RWPE1 (cell line): ENCODE measurements around the gene SGCA.

Experiments used
- CTCF ChIA-PET: fragments of 350-600 bp; sonication (Branson Sonifier 250); formaldehyde crosslinking; extraction: SDS; loops from one replicate; lab custom pipeline; 2021; lab: Yijun Ruan, JAX
- POLR2A ChIA-PET: fragments of 400-600 bp; formaldehyde crosslinking; extraction: SDS; loops from one replicate; lab custom pipeline; 2020; ENCODE audit warnings: antibody characterized with exemption; ENCODE audit not compliant: low non-redundant PET; lab: Yijun Ruan, JAX
- DNase-seq: peaks from one replicate; pipeline ENCODE4 v3.0.0; 2012; ENCODE audit warnings: low spot score
- H3K27ac ChIP-seq: fragments of 450-650 bp; 2 replicates; pipeline ENCODE4 v1.5.1; 2017
- CTCF ChIP-seq: fragments of 450-650 bp; conservative IDR thresholded peaks from 2 replicates; pipeline ENCODE4 v1.5.1; 2017; ENCODE audit warnings: low read depth, mild to moderate bottlenecking

Gene SGCA

DNA sequence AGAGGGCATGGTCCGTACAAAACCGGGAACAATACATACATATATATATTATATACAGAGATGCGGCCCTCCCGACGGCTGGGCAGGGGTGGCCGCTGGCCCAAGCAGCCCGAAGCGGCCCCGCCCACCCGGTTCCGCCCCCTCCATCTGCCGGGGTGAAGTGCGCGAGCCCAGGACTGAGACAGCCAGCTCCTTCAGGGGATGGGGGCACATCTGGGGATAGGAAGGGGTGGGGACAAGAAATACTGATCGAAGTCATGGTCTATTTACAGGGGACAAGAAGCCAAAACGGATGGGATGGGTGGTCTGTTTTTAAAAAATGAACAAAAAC lies 32.1 kb upstream of the SGCA start:
- H3K27ac ChIP-seq: peak overlapping the region; percentile 76
- DNase-seq: no peak
- POLR2A ChIA-PET: no interaction called here
- TF ChIP-seq CTCF: no peak
- CTCF ChIA-PET: no interaction called here

DNA sequence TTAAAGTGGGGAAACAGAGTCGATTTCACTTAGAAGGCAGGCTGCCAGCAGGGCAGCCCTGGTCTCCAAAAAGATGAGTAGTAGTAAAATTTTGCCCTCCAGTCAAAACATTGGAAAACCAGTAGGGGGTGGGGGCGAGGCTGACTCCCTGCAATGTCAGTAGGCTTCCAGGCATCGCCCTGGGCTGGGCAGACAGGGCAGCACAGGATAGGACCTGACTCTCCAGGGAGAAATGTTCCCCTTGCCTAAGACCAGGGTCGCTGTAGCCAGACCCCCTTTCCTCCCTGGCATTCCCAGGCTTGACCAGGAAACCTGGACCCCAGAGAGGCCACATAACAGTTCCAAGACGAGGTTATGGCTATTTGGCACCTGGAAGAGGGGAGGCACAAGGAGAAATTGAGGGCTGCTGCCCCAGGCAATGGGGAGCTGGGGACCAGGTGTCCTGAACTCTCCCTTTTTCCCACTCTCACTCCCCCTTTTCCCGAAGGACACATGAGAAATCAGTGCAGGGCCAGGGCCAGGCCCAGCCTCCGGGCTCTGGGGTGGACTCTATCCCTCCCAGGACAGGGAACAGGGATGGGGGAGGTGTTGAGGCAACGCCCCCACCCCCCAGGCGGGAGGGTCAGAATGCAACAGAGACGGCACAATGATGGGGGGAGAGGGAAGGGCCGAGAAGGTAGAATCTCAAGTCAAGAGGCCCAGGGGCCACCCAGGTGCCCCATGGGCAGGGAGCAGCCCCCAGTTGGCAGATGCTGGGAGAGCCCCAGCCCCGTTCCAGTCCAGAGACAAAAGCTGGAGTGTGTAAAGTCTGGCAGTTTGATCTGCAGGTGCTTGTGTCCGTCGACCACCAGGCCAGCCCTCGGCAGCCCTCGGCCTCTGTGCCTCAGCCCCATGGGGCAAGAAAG lies 31.3 kb upstream of the SGCA start:
- peak overlapping the region; percentile 76 for H3K27ac ChIP-seq
- ChIA-PET POLR2A (no interaction called here), CTCF (interaction anchor here (1.0 to 1.1 kb wide), 2 partner anchors 14 to 40 kb away, joined by 3 to 5 read pairs; no protein-coding TSS in a partner anchor)
- no peak for TF ChIP-seq CTCF
- DNase-seq: no peak

DNA sequence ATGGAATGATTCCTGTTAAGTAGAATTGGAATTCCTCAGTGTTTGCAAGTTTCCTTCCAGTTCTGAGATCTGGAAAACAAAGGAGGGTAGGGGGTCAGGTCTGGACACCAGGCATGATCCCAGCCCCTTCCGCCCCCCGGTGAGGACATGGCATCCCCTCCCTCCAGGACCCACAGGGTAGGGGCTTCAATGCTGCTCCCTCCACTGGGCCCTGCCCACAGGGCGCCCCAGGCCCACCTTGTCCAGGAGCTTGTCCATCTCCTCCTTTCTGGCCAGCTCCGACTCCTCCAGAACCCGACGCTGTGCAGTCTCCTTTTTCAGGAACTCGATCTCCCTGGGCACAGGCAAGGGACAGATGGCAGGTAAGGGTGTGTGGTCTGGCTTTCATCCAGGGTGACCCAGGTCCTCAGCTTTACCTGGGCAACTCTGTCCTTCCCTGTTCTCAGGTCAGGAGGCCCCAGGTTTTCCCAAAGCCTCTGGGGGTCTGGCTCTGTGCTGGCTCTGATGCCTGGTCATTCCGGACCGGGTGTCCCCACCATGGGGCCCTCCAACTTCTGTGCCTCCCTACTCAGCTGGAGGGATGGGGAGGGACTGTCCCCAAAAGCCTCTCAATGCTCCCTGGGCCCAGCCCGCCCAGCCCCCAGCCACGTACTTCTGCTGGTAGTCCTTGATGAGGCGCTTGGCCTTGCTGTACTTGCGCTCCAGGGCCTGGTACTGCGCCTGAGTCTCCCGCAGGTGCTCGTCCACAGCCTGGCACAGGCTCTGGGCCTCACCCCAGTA lies 30.3 kb upstream of the SGCA start:
- peak overlapping the region; percentile 76 for H3K27ac ChIP-seq
- no peak for TF ChIP-seq CTCF
- ChIA-PET CTCF (interaction anchor here (0.6 to 1.5 kb wide), 5 partner anchors 12 to 41 kb away, joined by 3 to 5 read pairs (median 3); no protein-coding TSS in a partner anchor), POLR2A (no interaction called here)
- DNase-seq: no peak

GRCh38 chr17:50136096-50136687 lies 29.6 kb upstream of the SGCA start:
- DNase-seq: no peak
- H3K27ac ChIP-seq: peak overlapping the region; percentile 76
- TF ChIP-seq CTCF: no peak
- POLR2A ChIA-PET: no interaction called here
- CTCF ChIA-PET: interaction anchor here (0.6 to 1.5 kb wide), 3 partner anchors 12 to 28 kb away, joined by 3 to 5 read pairs (median 3); no protein-coding TSS in a partner anchor

DNA sequence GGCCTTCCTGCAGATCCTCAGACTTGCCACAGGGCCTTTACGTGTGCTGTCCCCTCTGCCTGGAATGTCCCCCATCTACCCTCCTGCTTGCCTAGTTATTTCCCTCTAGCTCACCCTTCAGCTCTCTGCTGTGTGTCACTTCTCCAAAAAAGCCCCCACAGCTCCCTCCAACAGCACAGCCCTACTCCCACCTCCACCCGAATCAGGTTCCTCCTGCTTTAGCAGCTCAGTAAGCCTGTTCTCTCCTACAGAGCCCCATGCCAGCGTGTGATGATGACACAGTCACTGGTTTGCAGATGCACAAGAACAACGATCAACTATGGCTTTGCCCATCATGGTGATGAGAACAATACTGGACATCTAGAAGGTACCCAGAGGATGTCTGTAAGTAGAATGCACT lies 28.8 kb upstream of the SGCA start:
- no peak for TF ChIP-seq CTCF
- ChIA-PET CTCF (interaction anchor here (0.5 to 1.5 kb wide), 2 partner anchors 11 to 57 kb away, joined by 4 to 5 read pairs; no protein-coding TSS in a partner anchor), POLR2A (no interaction called here)
- no peak for DNase-seq
- peak overlapping the region; percentile 76 for H3K27ac ChIP-seq

- ChIA-PET CTCF (interaction anchor here (0.7 to 2.2 kb wide), 12 partner anchors 10 to 157 kb away, joined by 3 to 7 read pairs (median 4); partner anchors contain the start of genes PPP1R9B and SAMD14), POLR2A (interaction anchor here (0.5 kb wide), 1 partner anchor 9 kb away, joined by 3 read pairs; the partner anchor contains the start of gene SAMD14)
- no peak for DNase-seq
- H3K27ac ChIP-seq: peak overlapping the region; percentile 98
- TF ChIP-seq CTCF: no peak
These were observed 26.5 kb upstream of the SGCA start for GRCh38 chr17:50139185-50139783.
